Posterior vena cava (tissue), 2 donors: ENCODE data around the gene C4orf50. TPM values are rescaled to one million over a fixed set of nuclear protein-coding genes. Genes with fewer than 3 reads are reported as not detected.

ENCODE experiments used
- DNase-seq: peaks from one replicate; pipeline ENCODE4 v3.0.0-alpha.2; 2020; ENCODE audit warnings: low spot score
- intact Hi-C, 2 donors: fragments of 100-400 bp; cut with DNase I; formaldehyde crosslinking; loops; one replicate each; pipeline versions ENCODE4 v1.14.1 to v1.14.2; 2022 to 2023
- total RNA-seq, 2 donors: library from RNA; stranded (reverse); fragmentation: NEBNext Ultra II Directional; extraction: Animal tissue kit (Norgen Biotek cat#: 25700); gene quantifications; one replicate each; pipeline ENCODE4 v1.2.1, GENCODE V29; 2021
- donor health status: DM: yes; HTN: yes; CAD: no.
- donor health status: DM: yes; HTN: yes; CAD: no.

Gene C4orf50
- total RNA-seq, 2 donors from 2014 or later, result not detected

DNA sequence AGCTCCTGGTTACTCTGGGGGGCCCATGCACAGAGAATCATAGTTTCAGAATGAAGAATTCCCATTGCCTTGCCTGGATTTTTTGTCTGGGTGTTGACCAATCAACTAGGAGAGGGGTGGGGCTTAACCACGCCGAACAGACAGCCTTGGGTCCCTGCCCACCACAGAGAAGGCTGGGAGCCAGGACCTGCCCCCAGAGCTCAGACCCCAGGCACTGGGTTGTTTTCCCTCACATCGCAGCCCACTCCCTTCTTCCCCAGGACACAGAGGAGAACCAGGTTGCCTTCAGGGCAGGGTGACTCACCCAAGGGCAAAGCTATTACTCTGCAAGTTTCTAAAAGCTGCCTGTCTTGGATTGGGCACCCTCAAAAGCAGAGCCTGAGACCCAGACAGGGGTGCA is 102.0 kb downstream of the C4orf50 start:
- intact Hi-C loops, result no loop called here
- no peak for DNase-seq

DNA sequence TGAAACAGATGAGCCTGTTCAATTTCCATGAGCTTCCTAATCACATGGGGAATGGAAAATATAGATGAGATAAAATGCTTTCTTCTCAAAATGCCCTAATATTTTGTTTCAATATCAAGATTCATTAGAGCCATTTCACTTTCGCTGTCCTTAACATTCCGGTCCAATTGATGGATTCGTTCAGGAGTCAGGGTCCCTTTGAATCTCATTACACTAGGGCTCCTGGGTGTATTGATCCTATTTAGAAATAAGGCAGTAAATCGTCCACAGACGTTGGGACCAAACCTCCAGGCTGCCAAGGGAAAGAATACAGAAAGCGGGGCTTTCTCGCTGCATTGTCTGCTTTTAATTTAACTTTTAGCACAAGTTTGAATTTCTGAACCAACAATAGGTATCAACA is 104.8 kb downstream of the C4orf50 start:
- intact Hi-C loops, result no loop called here

DNA sequence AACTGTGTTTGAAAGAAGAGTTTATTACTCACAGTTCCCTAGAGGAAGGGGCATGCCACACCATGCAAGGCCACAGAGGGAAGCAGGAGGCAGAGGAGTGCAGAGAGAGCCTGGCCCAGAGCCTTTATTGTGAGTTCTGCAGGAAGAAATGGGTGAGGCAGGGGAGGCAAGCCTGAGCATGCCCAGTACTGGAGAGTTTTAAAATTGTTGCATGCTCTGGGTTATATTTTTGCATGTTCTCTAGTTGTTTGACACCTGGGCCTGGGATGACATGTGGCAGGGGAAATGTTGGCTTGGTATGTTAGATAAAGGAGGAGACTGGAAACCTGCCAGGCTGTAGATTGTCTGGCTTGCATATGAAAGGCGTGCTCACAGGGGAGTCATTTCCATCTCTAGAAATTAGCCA is 105.6 kb downstream of the C4orf50 start:
- intact Hi-C loops, result no loop called here
- no peak for DNase-seq

More for the DNA sequence above, 104.8 kb downstream of the C4orf50 start:
- no peak for DNase-seq

DNA sequence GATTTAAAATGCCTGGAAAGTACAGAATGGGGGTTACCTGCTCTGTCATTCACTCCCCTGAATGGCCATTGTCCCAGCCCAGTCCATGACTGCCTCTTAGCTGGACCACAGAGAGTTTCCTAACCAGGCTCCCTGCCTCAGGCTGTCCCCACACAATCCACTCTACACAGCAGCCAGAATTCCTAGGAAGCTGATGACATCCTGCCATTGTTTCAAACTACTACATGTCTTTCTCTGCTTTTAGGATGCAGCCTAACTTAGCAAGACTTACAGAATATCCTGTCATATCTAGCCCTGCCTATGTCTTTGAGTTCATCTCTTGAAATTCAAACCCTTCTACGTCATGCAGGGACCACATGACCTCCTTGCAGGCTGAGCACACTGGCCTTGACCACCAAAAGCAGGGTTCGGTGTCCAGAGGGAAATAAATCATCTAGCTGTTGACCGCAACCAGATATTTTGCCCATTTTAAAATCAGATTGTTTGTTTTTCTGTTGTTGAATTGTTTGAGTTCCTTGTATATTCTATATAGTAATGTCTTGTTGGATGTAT is 109.3 kb downstream of the C4orf50 start:
- no peak for DNase-seq
- intact Hi-C loops, result no loop called here

DNA sequence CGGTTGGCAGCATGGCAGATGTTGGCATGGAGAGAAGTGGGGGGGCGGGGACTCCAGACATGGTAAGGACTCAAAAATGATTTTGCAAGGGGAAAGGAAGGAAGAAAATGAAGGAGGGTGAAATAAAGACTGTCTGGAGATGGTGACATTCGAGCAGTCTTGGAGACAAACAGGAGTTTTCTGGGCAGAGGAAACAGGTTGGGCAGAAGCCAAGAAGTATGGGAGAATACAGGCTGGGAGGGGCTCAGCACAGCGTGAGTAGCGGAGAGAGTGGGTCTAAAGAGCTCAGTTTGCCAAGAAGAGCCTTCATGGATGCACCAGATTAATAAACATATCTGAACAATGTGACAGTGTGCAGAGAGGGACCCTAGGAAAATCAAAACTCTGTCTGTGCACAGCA is 112.0 kb downstream of the C4orf50 start:
- intact Hi-C loops, result no loop called here
- no peak for DNase-seq

DNA sequence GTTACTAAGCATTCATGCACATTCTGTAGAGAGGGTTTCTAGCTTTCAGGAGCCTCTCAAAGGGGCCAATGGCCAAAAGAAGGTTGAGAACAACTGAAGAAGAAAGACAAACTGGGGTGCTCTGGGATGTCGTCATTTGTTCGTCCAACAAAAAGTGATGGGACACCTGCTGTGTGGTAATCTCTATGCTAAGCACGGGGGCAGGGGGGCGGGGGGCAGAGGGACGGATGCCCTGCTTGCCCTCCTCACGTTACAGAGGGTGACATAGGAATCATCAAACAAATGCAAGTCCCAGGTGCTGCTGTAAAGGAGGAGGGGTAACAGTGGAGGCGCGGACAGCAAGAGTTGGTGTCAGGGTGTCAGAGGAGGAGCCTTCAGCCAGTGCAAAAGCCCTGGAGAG is 112.5 kb downstream of the C4orf50 start:
- DNase-seq, result no peak
- intact Hi-C loops, result no loop called here

DNA sequence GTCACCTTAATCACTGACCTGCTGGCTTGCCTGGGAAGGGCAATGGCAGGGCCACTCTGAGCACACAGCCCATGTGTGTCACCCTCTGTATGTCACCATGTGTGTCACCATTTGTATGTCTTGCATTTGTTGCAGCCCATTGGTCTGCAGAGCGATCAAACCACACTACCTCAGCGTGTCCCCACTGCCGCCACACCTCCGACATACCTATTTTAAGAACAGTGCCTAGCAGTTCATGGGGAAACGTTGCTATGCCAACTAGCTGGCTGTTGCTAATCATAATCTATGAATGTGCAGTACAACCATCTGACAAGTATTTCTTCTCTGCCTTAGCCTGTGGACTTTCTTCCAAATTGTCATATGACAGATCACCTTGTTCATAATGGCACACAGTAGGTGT is 117.4 kb downstream of the C4orf50 start:
- DNase-seq, result no peak
- intact Hi-C loops, result no loop called here

DNA sequence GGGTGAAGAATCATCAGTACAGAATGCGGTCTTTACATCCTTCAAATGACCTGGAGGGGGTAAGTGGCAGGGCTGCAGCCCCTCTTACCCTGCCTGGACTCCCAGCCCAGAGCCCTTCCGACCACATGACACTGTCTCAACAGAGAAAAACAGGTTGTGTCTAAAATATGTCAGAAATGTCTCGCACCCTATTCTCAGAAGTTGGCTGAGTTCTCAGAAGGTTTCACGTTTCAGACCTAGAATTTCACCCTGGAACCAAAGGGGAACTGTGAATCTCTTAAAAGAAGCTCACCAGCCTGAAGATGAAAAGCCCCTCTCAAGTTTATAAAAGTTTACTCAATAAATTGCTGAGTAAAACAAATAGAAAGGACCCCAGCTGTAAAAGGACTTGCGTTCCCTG is 118.3 kb downstream of the C4orf50 start:
- no peak for DNase-seq
- intact Hi-C loops, result no loop called here

DNA sequence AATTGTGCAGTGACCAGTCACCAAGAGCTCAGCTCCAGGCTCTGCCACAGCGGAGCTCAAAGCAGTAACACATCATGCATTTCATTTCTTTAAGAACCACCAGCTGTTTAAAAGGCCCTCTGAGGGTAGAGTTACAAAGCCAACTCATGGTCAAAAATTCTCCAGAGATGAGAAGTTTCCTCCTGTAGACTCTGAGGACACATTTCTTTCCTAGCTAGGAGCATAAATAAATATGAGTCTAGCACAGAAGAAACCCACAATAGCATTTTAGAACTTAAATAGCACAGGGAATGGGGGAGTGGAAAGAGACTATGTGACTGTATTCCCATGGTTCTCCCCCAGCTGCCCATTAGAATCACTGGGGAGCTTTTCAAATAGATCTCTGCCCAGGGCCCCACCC is 118.8 kb downstream of the C4orf50 start:
- no peak for DNase-seq
- intact Hi-C loops, result no loop called here

DNA sequence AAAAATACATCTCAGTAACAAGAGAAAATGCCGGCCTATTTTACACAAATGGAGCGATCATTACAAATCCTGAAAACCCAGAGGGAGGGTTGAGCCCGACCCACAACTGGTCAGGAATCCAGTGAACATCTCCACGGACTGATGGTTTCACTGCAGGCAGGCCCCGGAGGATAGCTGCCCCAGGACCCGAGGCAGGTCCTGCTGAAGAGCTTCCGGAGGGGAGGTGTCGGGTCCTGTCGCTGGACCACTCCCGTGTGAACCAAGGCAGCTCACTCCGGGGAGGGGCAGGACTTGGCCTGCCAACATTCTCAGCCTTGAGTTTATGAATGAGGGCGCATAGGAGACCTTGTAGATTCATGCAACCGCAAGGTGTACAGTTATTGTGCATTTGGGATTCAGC is 120.6 kb downstream of the C4orf50 start:
- no peak for DNase-seq
- intact Hi-C loops, result no loop called here

DNA sequence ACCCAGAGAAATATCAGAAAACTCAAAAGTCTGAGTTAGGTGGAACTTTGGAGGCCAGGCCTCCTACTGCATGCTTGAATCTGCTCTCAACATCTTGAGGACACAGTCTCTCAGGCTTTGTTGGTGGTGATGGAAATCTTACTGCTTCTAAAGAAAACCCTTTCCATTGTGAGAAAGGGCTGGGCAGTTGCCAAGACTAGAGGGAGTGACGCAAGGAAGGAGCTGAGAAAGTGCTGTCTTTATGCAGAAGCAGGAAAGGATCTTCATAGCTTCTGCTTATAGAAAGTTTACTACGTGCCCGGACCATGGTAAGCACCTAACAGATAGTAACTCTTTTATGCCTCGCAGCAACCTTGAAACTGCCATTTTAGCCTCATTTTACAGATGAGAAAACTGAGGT is 122.9 kb downstream of the C4orf50 start:
- DNase-seq, result no peak
- intact Hi-C loops, result no loop called here

DNA sequence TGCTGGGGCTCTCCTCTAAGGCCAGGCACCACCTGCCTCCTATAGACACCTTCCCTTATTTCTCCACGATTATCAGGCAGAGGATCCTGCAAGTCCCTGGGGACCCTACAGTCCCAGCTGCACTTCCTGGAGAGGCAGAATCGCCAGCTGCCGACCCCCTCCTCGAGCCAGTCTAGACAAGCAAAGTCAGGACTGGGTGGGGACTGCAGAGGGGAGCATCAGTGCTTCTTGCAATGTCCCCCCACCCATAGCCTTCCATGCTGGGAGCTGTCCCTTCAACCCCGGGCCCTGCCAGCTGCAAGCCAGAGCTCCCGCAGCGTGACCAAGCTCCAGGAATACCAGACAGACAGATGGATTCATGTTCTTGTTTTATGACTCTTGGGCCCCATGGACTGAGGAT is 124.0 kb downstream of the C4orf50 start:
- DNase-seq, result no peak
- intact Hi-C loops, result no loop called here

DNA sequence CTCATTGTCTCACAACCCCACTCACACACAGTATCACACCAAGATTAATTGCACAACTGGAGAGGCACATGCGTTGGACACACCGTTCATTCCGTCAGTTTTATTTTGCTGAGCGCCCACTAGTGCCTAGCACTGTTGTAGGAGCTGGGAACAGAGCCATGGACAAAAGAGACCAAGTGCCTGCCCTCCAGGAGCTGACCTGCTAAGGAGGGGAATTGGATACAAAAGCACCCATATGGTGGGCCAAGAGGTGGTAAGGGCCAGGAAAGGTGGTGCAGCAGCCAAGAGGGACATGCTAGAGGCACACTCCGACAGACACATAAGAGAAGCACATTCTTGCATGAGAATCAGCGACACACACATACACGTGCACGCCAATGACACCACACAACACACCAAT is 124.6 kb downstream of the C4orf50 start:
- intact Hi-C loops, result no loop called here

DNA sequence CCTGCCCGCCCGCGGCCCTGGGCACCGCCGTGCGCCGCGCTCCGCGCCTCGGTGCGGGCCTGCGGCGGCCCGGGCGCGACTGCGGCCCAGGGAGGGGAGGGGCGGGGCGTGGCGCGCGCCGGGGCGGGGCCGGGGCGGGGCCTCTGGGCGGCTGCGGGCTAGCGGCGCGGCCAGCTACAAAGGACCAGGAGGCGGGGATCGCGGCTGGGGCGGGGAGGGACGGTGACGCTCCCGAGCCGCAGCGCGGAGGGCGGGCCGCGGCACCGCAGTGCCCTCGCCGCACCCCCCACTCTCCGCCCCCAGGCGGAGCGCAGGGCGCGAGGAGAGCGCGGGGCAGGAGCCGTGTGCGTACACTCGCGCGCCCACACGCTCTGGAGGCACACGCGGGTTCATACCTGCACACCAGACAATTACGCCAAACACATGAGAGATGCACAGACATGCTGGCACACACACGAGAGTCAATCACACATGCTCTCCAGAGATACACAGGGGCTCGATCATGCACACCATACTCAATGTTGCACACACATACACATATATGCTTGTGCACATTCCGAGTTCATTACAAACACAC is 125.1 kb downstream of the C4orf50 start, which contains the start of gene CRMP1:
TSS of gene CRMP1 (minus strand) at position 83 of the 577 bp plus-strand sequence. CDS start 117 bp downstream, outside the sequence.
- intact Hi-C loops, result no loop called here
- DNase-seq, result no peak

More for the DNA sequence above, 124.6 kb downstream of the C4orf50 start:
- no peak for DNase-seq

DNA sequence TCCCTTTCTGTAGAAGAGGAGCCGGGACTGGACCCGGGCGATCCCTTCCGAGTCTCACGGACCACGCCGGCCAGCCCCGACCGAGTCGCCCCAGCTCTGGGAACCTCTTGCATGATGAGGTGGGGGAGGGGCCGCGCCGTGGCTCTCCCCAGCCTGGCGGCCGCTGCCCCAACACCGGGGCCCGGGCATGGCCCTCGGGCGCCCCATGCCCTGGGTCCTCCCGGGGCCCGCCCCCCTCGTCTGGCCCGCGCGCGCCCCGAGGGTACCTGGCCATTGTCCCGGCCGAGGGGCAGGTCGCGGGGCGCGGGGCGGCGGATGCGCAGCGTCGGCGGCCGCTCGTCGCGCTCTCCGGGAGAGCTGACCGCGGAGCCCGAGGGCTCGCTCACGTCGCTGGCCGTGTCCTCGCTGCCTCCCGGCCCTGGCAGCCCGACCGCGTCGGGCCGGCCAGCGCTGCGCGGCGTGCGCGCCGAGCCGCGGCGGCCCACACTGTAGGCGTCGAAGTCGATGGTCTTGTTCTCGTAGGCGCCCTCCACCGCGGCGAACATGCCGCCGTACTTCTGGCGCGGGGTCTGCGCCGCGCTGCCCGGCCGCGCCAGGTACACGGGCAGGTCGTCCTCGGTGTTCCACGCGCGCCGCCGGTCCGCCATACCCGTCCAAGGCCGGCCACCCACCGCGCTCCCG is 125.8 kb downstream of the C4orf50 start:
- DNase-seq, result no peak
- intact Hi-C loops, result no loop called here

DNA sequence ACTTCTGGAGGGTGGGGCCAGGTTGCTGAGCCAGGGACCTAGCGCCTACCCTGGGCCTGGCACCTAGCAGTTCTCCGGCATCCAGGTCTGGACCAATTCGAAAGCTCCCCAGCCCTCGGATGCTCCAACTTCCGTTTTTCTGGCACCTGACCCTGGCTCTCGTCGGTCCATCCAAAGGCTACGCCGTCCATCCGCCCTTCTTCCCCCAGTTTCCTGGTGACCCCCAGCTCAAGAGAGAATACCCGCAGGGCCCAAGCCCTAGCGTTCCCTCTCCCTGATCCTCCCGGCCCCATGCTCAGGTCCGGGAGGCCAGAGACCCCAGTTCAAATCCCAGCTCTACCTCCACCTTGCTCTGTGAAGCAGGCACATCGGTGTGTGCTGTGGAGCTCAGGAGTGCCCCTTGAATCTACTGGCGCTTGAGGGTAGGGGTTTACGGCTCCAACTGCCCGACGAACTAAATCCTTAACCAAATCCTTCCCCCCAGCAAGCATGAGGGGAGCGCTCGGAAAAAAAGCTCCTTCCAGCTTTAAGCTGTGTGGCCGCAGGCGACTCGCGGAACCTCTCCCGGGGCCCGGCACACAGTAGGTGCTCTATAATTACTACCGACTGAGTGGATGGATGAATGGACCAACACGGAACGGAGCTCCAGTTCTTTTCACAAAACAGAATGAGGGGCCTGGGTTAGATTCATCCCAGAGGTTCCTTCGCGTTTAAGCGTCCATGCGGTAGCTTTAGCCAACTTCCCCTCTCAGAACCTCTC is 126.5 kb downstream of the C4orf50 start:
- intact Hi-C loops, result no loop called here
- no peak for DNase-seq

DNA sequence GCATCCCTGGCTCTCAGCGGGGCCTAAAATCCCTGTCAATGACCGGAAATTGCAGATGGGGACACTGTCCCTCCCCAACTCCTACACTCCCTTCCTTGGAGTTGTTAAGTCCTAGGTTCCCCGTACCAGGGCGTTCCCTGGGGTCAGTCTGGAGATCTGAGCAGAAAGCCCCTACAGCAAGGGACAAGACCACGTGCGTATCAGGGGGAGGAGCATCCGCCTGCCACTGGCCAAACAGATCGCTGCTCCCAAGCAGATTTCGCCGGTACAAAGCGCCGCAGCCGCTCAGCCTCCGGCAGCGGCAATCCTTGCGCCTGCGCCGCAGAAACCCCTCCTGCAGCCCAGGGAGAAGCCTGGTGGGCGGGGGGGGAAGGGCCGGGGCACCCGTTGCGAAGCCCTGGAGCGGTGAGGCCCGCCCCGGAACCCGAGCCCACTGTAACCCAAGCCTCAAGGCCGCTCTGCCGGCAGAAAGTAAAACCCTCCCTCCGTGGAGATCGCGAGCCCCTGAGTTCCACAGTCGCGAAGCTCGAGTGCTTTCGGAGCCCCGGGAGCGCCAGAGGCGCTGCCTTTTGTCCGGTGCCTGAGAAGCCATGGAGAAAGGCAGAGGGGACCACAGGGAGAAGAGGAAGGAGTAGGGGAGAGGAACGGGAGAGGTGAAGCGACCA is 128.0 kb downstream of the C4orf50 start:
- intact Hi-C loops, result no loop called here

DNA sequence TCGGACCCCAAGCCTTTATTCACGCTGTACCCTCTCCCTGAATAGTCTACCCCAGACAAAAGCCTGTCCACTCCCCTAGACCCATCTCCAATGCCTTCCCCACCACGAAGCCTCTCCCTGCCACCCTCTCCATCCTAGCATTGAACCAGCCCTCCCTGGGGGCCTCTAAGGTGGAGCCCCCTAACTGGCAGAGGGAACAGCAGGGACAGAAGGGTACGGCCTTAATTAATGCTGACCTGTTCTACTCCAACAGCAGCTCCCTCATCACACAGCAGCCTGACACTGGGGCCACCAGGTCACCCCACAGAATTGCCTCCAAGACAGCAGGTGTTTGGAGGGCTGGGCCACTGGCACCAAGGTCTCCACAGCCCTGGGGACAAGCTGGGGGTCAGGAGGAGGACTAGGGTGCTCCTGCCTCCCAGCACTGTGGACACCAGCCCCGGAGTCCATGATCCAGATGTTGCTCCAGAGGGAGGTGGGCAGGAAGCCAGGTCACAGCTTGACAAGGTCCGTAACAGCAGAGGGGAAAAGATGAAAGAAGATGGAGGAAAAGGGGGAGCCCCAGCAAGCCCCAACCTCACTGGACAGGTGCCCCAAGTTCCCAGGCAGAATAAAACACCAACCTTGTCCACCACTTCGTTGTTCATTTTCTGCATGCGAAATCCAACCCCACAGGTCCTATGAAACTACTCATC is 129.1 kb downstream of the C4orf50 start:
- intact Hi-C loops, result no loop called here
- no peak for DNase-seq

More for the DNA sequence above, 128.0 kb downstream of the C4orf50 start:
- no peak for DNase-seq
